Measurements from ENCODE around the gene HES5.

- TF ChIP-seq IRF5 (IDR thresholded peaks at IDR 0.05; ENCODE audit: borderline replicate concordance), result no peak
- no peak for TF ChIP-seq SRF (IDR thresholded peaks at IDR 0.05; ENCODE audit: low read depth in 2 of 2, low read length in 2 of 2)
- TF ChIP-seq CTCF (IDR thresholded peaks at IDR 0.05 in 2 of 3, conservative IDR thresholded peaks at IDR 0.05 in 1 of 3; ENCODE audit: control insufficient read depth in 2 of 3, extremely low read depth in 1 of 3, insufficient read depth in 1 of 3, low read depth in 3 of 3, low read length in 3 of 3), result no peak
- TF ChIP-seq POLR2AphosphoS5 (IDR thresholded peaks at IDR 0.05; ENCODE audit: low read length), result no peak
- TF ChIP-seq EZH2 (IDR thresholded peaks at IDR 0.05; ENCODE audit: borderline replicate concordance, control insufficient read depth, low read depth, low read length), result no peak
- TF ChIP-seq RAD21 (IDR thresholded peaks at IDR 0.05; ENCODE audit: insufficient read depth, low read depth, low read length), result no peak
- no peak for TF ChIP-seq ZNF592 (IDR thresholded peaks at IDR 0.05)
- TF ChIP-seq TCF12 (IDR thresholded peaks at IDR 0.05; ENCODE audit: low read depth, low read length), result no peak
- TF ChIP-seq ATF3 (IDR thresholded peaks at IDR 0.05; ENCODE audit: borderline replicate concordance, extremely low read depth, low read depth, low read length), result no peak
- TF ChIP-seq REST (IDR thresholded peaks at IDR 0.05; ENCODE audit: low read depth, low read length), result no peak
- no peak for TF ChIP-seq BRCA1 (IDR thresholded peaks at IDR 0.05; ENCODE audit: low read depth, low read length)
- TF ChIP-seq CREM (IDR thresholded peaks at IDR 0.05; ENCODE audit: low read depth), result no peak
These were observed 28.8 kb upstream of the HES5 start for GRCh38 chr1:2558861-2559260.
